HCT116 (cell line): Measurements from ENCODE around the gene PLCL2. TPM values are rescaled to one million over a fixed set of nuclear protein-coding genes. Genes with fewer than 3 reads are reported as not detected.

Experiments used
- ATAC-seq: fragments of 200-7000 bp; cut with Tn5 transposase; 2 replicates; pipeline ENCODE4 v1.9.1; 2020; ENCODE audit warnings: mild to moderate bottlenecking, moderate library complexity
- BruUV-seq: library from RNA; stranded (reverse); fragments of 400-500 nt; replicated peaks from 2 replicates; lab custom pipeline; 2021; lab: Mats Ljungman, UMichigan
- CTCF ChIA-PET: fragments of 300-600 bp; sonication (Branson Sonifier 250); formaldehyde crosslinking; loops from one replicate; lab custom pipeline; 2021; ENCODE audit warnings: antibody characterized with exemption; lab: Charles Lee
- POLR2A ChIA-PET: fragments of 300-600, 350-600 bp; sonication (Branson Sonifier 250); formaldehyde crosslinking; loops from one replicate; lab custom pipeline; 2021; ENCODE audit warnings: antibody characterized with exemption; lab: Charles Lee
- RAD21 ChIA-PET, 2 experiments: fragments of 300-600 bp; sonication (Branson Sonifier 250); formaldehyde crosslinking; loops; one replicate each; lab custom pipeline; 2023; ENCODE audit warnings: low total read pairs in 2 of 2; ENCODE audit not compliant: uncharacterized antibody in 2 of 2, unreplicated experiment in 2 of 2, low non-redundant PET in 1 of 2; lab: Charles Lee
- DNase-seq: peaks from one replicate; pipeline ENCODE4 v3.0.0-alpha.2; 2010; ENCODE audit warnings: low read depth, low spot score
- H2AFZ ChIP-seq: fragments of 200-600 bp; shearing (Covaris generic), sonication (generic); 2 replicates; pipeline ENCODE4 v1.6.1; 2017; ENCODE audit warnings: low read depth, mixed run types, mixed read lengths, antibody characterized with exemption, low read length; ENCODE audit not compliant: poor library complexity, severe bottlenecking
- H3K27ac ChIP-seq: 2 replicates; pipeline ENCODE4 v1.5.1; 2012; ENCODE audit warnings: low read depth, low read length
- H3K27me3 ChIP-seq: fragments of 200-600 bp; sonication (generic); 2 replicates; pipeline ENCODE4 v1.6.1; 2016; ENCODE audit warnings: mixed run types, low read length, mixed read lengths; ENCODE audit not compliant: insufficient read depth
- H3K36me3 ChIP-seq, 2 experiments: fragments of 200-500 bp in 1 of 2; fragments of 200-600 bp in 1 of 2; sonication (Bioruptor generic) in 1 of 2; sonication (generic) in 1 of 2; 2 replicates each; pipeline versions ENCODE4 v1.5.1 to v1.6.1; 2014 to 2016; ENCODE audit warnings: low read length in 2 of 2, inconsistent platforms in 1 of 2, mixed read lengths in 1 of 2, mixed run types in 1 of 2; ENCODE audit not compliant: insufficient read depth in 2 of 2, control insufficient read depth in 1 of 2
- H3K4me1 ChIP-seq, 2 experiments: fragments of 200-600 bp in 1 of 2; sonication (generic) in 1 of 2; 2 replicates each; pipeline versions ENCODE4 v1.5.1 to v1.6.1; 2012 to 2017; ENCODE audit warnings: low read length in 2 of 2, inconsistent platforms in 1 of 2, mild to moderate bottlenecking in 1 of 2, mixed read lengths in 1 of 2, mixed run types in 1 of 2, moderate library complexity in 1 of 2; ENCODE audit not compliant: insufficient read depth in 2 of 2, control insufficient read depth in 1 of 2
- H3K4me2 ChIP-seq: fragments of 200-600 bp; sonication (generic); 2 replicates; pipeline ENCODE4 v1.6.1; 2017; ENCODE audit warnings: mixed run types, low read length, mixed read lengths
- H3K4me3 ChIP-seq, 2 experiments: fragments of 200-600 bp in 1 of 2; sonication (generic) in 1 of 2; replicated peaks in 1 of 2; 2 replicates each; pipeline ENCODE4 v1.5.1; 2011 to 2016; ENCODE audit warnings: low read length in 2 of 2, control low read depth in 1 of 2, low read depth in 1 of 2, mild to moderate bottlenecking in 1 of 2, mixed read lengths in 1 of 2, mixed run types in 1 of 2
- H3K79me2 ChIP-seq: fragments of 200-600 bp; sonication (generic); 2 replicates; pipeline ENCODE4 v1.6.1; 2017; ENCODE audit warnings: mild to moderate bottlenecking, mixed run types, low read length, moderate library complexity, mixed read lengths; ENCODE audit not compliant: insufficient read depth
- H3K9ac ChIP-seq: fragments of 200-600 bp; sonication (generic); 2 replicates; pipeline ENCODE4 v1.6.1; 2016; ENCODE audit warnings: low read length, mixed read lengths
- H3K9me2 ChIP-seq: fragments of 200-600 bp; sonication (generic), shearing (Covaris generic); 2 replicates; pipeline ENCODE4 v1.6.1; 2017; ENCODE audit warnings: mixed run types, mild to moderate bottlenecking, moderate library complexity; ENCODE audit not compliant: insufficient read depth
- H3K9me3 ChIP-seq, 2 experiments: fragments of 200-500 bp in 1 of 2; fragments of 200-600 bp in 1 of 2; sonication (Bioruptor generic) in 1 of 2; sonication (generic) in 1 of 2; 2 replicates each; pipeline ENCODE4 v1.6.1; 2014 to 2017; ENCODE audit warnings: low read length in 2 of 2, mixed read lengths in 2 of 2, inconsistent platforms in 1 of 2, low read depth in 1 of 2, mild to moderate bottlenecking in 1 of 2, mixed run types in 1 of 2, moderate library complexity in 1 of 2; ENCODE audit not compliant: control insufficient read depth in 1 of 2, insufficient read depth in 1 of 2
- H4K20me1 ChIP-seq: fragments of 200-600 bp; sonication (generic), shearing (Covaris generic); 2 replicates; pipeline ENCODE4 v1.6.1; 2017; ENCODE audit warnings: mixed run types, mild to moderate bottlenecking, moderate library complexity; ENCODE audit not compliant: insufficient read depth
- CBX3 ChIP-seq: IDR thresholded peaks from 2 replicates; pipeline ENCODE4 v1.6.1; 2012; ENCODE audit warnings: low read depth
- CEBPB ChIP-seq: IDR thresholded peaks from 2 replicates; pipeline ENCODE4 v1.6.1; 2012; ENCODE audit warnings: low read depth
- EGR1 ChIP-seq: IDR thresholded peaks from 2 replicates; pipeline ENCODE4 v1.6.1; 2012; ENCODE audit warnings: low read depth
- ELF1 ChIP-seq: IDR thresholded peaks from 2 replicates; pipeline ENCODE4 v1.6.1; 2012; ENCODE audit warnings: low read depth, borderline replicate concordance
- EZH2phosphoT487 ChIP-seq: fragments of 200-600 bp; IDR thresholded peaks from 2 replicates; pipeline ENCODE4 v1.6.1; 2018; ENCODE audit warnings: antibody characterized with exemption, borderline replicate concordance
- FOSL1 ChIP-seq: IDR thresholded peaks from 2 replicates; pipeline ENCODE4 v1.6.1; 2012; ENCODE audit warnings: low read depth
- JUND ChIP-seq: IDR thresholded peaks from 2 replicates; pipeline ENCODE4 v1.6.1; 2012
- SP1 ChIP-seq: IDR thresholded peaks from 2 replicates; pipeline ENCODE4 v1.6.1; 2012; ENCODE audit warnings: low read depth
- TCF7L2 ChIP-seq: IDR thresholded peaks from 2 replicates; pipeline ENCODE4 v1.7.0; 2011; ENCODE audit warnings: borderline replicate concordance, inconsistent platforms; ENCODE audit not compliant: insufficient read depth, insufficient read length; ENCODE audit errors: extremely low read depth
- YY1 ChIP-seq: IDR thresholded peaks from 2 replicates; pipeline ENCODE4 v1.6.1; 2011; ENCODE audit warnings: low read length, low read depth, moderate library complexity, mild to moderate bottlenecking; ENCODE audit not compliant: insufficient replicate concordance; ENCODE audit errors: extremely low read depth
- ZFX ChIP-seq: fragments of 450-650 bp; IDR thresholded peaks from 2 replicates; pipeline ENCODE4 v1.6.1; 2017
- ZNF274 ChIP-seq: fragments of 200-500 bp; sonication (Bioruptor generic); IDR thresholded peaks from 2 replicates; pipeline ENCODE4 v1.6.1; 2014; ENCODE audit warnings: mild to moderate bottlenecking, low read depth, low read length, inconsistent platforms
- intact Hi-C: fragments of 100-400 bp; cut with micrococcal nuclease; formaldehyde crosslinking; loops from 2 replicates; pipeline ENCODE4 v1.10.0; 2022
- total RNA-seq: library from RNA; stranded (reverse); gene quantifications from one replicate; pipeline ENCODE4 v1.2.1, GENCODE V29; 2021; ENCODE audit not compliant: unreplicated experiment
- TF ChIP-seq, protein P1 (sequence below): IDR thresholded peaks from 2 replicates; pipeline ENCODE4 v1.6.1; 2012; ENCODE audit warnings: low read depth
- TF ChIP-seq, protein P2 (sequence below), 3 experiments: fragments of 200-600 bp in 1 of 3; sonication (generic) in 1 of 3; IDR thresholded peaks in 2 of 3; conservative IDR thresholded peaks in 1 of 3; 2 replicates each; pipeline ENCODE4 v1.5.1; 2012 to 2017; ENCODE audit warnings: low read depth in 2 of 3, low read length in 2 of 3, antibody characterized with exemption in 1 of 3, borderline replicate concordance in 1 of 3, control low read depth in 1 of 3, mild to moderate bottlenecking in 1 of 3, mixed read lengths in 1 of 3, mixed run types in 1 of 3, moderate library complexity in 1 of 3; ENCODE audit not compliant: insufficient read depth in 1 of 3
- TF ChIP-seq, protein P3 (sequence below): IDR thresholded peaks from 2 replicates; pipeline ENCODE4 v1.6.1; 2012

Gene PLCL2
- total RNA-seq, 1 experiment from 2014 or later = 2.2 TPM

DNA sequence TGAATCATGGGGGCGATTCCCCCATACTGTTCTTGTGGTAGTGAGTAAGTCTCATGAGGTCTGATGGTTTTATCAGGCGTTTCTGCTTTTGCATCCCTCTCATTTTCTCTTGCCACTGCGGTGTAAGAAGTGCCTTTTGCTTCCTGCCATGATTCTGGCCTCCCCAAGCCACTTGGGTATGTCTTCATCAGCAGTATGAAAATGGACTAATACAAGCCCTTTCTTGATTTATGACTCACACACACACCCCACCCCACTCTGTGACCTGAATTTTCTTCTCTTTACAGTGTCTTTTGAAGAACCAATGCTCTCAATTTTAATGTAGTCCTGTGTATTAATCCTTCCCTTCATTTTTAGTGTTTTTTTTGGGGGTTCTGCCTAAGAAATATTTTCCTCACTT, 244.8 kb downstream of the PLCL2 start:
- H4K20me1 ChIP-seq = no peaks in the 10 kb centered on the region
- TF ChIP-seq, protein P1, sequence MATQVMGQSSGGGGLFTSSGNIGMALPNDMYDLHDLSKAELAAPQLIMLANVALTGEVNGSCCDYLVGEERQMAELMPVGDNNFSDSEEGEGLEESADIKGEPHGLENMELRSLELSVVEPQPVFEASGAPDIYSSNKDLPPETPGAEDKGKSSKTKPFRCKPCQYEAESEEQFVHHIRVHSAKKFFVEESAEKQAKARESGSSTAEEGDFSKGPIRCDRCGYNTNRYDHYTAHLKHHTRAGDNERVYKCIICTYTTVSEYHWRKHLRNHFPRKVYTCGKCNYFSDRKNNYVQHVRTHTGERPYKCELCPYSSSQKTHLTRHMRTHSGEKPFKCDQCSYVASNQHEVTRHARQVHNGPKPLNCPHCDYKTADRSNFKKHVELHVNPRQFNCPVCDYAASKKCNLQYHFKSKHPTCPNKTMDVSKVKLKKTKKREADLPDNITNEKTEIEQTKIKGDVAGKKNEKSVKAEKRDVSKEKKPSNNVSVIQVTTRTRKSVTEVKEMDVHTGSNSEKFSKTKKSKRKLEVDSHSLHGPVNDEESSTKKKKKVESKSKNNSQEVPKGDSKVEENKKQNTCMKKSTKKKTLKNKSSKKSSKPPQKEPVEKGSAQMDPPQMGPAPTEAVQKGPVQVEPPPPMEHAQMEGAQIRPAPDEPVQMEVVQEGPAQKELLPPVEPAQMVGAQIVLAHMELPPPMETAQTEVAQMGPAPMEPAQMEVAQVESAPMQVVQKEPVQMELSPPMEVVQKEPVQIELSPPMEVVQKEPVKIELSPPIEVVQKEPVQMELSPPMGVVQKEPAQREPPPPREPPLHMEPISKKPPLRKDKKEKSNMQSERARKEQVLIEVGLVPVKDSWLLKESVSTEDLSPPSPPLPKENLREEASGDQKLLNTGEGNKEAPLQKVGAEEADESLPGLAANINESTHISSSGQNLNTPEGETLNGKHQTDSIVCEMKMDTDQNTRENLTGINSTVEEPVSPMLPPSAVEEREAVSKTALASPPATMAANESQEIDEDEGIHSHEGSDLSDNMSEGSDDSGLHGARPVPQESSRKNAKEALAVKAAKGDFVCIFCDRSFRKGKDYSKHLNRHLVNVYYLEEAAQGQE = no peak
- TF ChIP-seq, protein P2, sequence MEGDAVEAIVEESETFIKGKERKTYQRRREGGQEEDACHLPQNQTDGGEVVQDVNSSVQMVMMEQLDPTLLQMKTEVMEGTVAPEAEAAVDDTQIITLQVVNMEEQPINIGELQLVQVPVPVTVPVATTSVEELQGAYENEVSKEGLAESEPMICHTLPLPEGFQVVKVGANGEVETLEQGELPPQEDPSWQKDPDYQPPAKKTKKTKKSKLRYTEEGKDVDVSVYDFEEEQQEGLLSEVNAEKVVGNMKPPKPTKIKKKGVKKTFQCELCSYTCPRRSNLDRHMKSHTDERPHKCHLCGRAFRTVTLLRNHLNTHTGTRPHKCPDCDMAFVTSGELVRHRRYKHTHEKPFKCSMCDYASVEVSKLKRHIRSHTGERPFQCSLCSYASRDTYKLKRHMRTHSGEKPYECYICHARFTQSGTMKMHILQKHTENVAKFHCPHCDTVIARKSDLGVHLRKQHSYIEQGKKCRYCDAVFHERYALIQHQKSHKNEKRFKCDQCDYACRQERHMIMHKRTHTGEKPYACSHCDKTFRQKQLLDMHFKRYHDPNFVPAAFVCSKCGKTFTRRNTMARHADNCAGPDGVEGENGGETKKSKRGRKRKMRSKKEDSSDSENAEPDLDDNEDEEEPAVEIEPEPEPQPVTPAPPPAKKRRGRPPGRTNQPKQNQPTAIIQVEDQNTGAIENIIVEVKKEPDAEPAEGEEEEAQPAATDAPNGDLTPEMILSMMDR (IDR thresholded peaks at IDR 0.05 in 2 of 3, conservative IDR thresholded peaks at IDR 0.05 in 1 of 3; ENCODE audit: borderline replicate concordance in 1 of 3, insufficient read depth in 1 of 3, low read depth in 2 of 3, low read length in 2 of 3) = no peak
- no peak for TF ChIP-seq FOSL1
- no peak for TF ChIP-seq EZH2phosphoT487
- no peak for TF ChIP-seq ELF1
- no peak for TF ChIP-seq ZFX
- no peak for TF ChIP-seq CBX3
- no peak for TF ChIP-seq CEBPB
- TF ChIP-seq, protein P3, sequence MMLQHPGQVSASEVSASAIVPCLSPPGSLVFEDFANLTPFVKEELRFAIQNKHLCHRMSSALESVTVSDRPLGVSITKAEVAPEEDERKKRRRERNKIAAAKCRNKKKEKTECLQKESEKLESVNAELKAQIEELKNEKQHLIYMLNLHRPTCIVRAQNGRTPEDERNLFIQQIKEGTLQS = no peak
- no peak for TF ChIP-seq ZNF274
- TF ChIP-seq EGR1 = no peak
- no peak for TF ChIP-seq JUND
- TF ChIP-seq YY1 = no peak
- no peak for TF ChIP-seq TCF7L2
- TF ChIP-seq SP1 = no peak
- no peaks in the 10 kb centered on the region for H3K27me3 ChIP-seq
- ChIA-PET CTCF (no interaction called here), POLR2A (no interaction called here), RAD21 (no interaction called here)
- H3K4me3 ChIP-seq = no peak overlapping the region
- no peaks in the 10 kb centered on the region for H3K4me1 ChIP-seq
- H3K9me3 ChIP-seq = no peaks in the 10 kb centered on the region
- H3K27ac ChIP-seq = no peak overlapping the region
- H3K9ac ChIP-seq = no peak overlapping the region
- ATAC-seq (no peak), DNase-seq (no peak)
- H3K79me2 ChIP-seq = no peaks in the 10 kb centered on the region
- H3K9me2 ChIP-seq = no peaks in the 10 kb centered on the region
- intact Hi-C loops = no loop called here
- H2AFZ ChIP-seq = no peak overlapping the region
- no peak overlapping the region for H3K4me2 ChIP-seq
- no peaks in the 10 kb centered on the region for H3K36me3 ChIP-seq
- no TSS peak for BruUV-seq
